BLaER1 (cell line): ENCODE measurements around the gene PLA2G4A.

ENCODE experiments used
- H3K27ac ChIP-seq: shearing (Covaris generic); formaldehyde crosslinking; 2 replicates; pipeline ENCODE4 v1.8.1; 2022
- H3K27me3 ChIP-seq: shearing (Covaris generic); formaldehyde crosslinking; 2 replicates; pipeline ENCODE4 v1.8.1; 2022
- H3K36me3 ChIP-seq: shearing (Covaris generic); formaldehyde crosslinking; 2 replicates; pipeline ENCODE4 v1.8.1; 2022
- H3K4me1 ChIP-seq: shearing (Covaris generic); formaldehyde crosslinking; 2 replicates; pipeline ENCODE4 v1.8.1; 2022
- H3K4me2 ChIP-seq: shearing (Covaris generic); formaldehyde crosslinking; 2 replicates; pipeline ENCODE4 v1.8.1; 2022
- H3K4me3 ChIP-seq: shearing (Covaris generic); formaldehyde crosslinking; 2 replicates; pipeline ENCODE4 v1.8.1; 2022
- H3K9ac ChIP-seq: shearing (Covaris generic); formaldehyde crosslinking; 2 replicates; pipeline ENCODE4 v1.8.1; 2022
- H3K9me3 ChIP-seq: shearing (Covaris generic); formaldehyde crosslinking; 2 replicates; pipeline ENCODE4 v1.8.1; 2022
- H4K20me1 ChIP-seq: shearing (Covaris generic); formaldehyde crosslinking; 2 replicates; pipeline ENCODE4 v1.8.1; 2022
- Cebpa-rat ChIP-seq: shearing (Covaris generic); IDR thresholded peaks from 2 replicates; pipeline ENCODE4 v1.8.1; 2022

PLA2G4A gene

DNA sequence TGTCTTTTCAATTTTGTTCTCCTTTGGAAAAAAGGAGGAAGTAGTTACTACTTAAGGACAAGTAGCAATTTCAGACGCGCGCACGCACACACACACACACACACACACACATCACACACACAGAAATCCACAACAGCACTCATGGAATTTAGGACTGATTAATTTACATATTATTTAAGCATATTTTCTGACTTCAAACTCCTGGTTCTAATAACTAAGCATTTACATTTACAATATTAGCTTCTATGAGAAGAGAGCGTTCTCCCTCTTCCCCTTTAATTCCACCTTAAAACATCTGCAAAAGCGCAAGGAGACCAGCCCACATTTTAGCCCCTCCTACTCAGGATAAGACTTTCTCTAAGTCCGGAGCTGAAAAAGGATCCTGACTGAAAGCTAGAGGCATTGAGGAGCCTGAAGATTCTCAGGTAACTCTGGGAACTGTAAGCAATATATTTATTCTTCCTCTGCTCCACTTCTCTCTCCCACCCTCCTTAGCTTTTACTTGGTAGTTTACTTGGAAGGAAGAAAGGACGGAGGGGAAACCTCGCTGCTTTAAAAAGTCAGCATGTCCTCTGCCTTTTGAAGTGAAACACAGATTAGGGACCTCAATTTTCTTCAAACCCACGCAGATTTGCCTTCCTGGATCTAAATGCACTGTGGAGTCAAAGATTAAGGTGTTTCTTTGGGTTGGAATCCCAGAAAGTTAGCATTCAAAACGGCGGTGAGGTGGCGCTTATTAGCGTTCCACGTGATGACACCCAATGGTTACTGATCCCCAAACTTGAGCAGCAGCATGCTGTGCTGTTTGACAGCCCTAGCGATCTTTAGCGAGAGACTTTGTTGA is at the start of gene PLA2G4A:
Gene PLA2G4A (plus strand): TSS at position 339 of the 844 bp plus-strand sequence. CDS start 25,406 bp downstream, outside the sequence.
- peak within 1 kb of the TSS; percentile 56 for H3K4me3 ChIP-seq
- H4K20me1 ChIP-seq: no peaks in the 10 kb centered on the region
- H3K9ac ChIP-seq: no peak within 1 kb of the TSS
- H3K4me2 ChIP-seq: peak within 1 kb of the TSS; percentile 59
- no peaks in the 10 kb centered on the region for H3K36me3 ChIP-seq
- no peak for TF ChIP-seq Cebpa-rat
- no peaks in the 10 kb centered on the region for H3K4me1 ChIP-seq
- no peak within 1 kb of the TSS for H3K27ac ChIP-seq
- no peaks in the 10 kb centered on the region for H3K27me3 ChIP-seq
- H3K9me3 ChIP-seq: no peaks in the 10 kb centered on the region

GRCh38 chr1:186780076-186780475 is 48.7 kb upstream of the PLA2G4A start:
- Histone ChIP-seq H3K4me2 (no peak overlapping the region), H3K27me3 (no peaks in the 10 kb centered on the region), H4K20me1 (no peaks in the 10 kb centered on the region), H3K9ac (no peak overlapping the region), H3K9me3 (no peaks in the 10 kb centered on the region), H3K4me1 (no peaks in the 10 kb centered on the region), H3K27ac (no peak overlapping the region), H3K4me3 (no peak overlapping the region), H3K36me3 (no peaks in the 10 kb centered on the region)
- no peak for TF ChIP-seq Cebpa-rat

DNA sequence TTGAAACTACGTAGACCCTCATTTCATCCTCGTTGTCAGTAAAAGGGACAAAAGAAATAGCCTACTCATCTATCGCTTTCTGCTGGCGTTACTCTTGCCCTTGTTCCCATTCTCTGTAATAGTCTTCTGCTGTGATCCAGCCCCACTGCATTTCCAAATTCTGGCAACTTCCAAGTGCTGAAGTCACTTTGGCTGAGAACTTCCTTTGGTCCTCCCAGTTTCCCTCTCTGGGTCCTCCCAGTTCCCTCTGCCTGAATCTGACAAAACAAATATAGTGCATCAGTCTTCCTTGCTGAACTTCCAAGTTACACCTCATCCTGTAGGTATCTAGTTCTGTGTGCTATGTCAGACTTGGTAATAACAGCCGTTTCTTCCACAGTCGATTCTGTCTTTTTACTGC is 47.0 kb upstream of the PLA2G4A start:
- H3K9me3 ChIP-seq: no peaks in the 10 kb centered on the region
- no peak overlapping the region for H3K9ac ChIP-seq

DNA sequence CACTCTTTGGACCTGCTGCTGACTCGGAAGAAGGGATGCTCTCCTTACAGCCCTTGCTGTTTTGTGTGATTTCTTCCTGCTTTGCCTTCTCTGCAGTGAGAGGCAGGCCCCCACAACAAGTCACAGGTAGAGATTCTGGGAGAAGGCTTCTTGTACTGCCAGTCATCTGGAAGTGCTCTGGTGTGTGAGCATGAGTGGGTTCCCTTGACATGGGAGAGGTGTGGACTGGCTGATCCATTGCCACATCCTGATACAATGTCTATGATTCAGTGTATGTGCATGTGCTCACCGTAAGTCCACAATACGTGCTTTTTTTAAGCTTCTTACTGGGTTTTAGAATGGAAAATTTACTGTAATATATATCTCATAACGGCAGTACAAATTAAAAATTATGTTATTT is 46.0 kb upstream of the PLA2G4A start:
- no peaks in the 10 kb centered on the region for H3K27me3 ChIP-seq
- no peaks in the 10 kb centered on the region for H3K4me1 ChIP-seq
- H3K36me3 ChIP-seq: no peaks in the 10 kb centered on the region
- H3K9me3 ChIP-seq: no peaks in the 10 kb centered on the region
- H3K27ac ChIP-seq: no peak overlapping the region
- no peak overlapping the region for H3K4me3 ChIP-seq
- H4K20me1 ChIP-seq: no peaks in the 10 kb centered on the region
- H3K9ac ChIP-seq: no peak overlapping the region
- no peak for TF ChIP-seq Cebpa-rat
- H3K4me2 ChIP-seq: no peak overlapping the region

More for the DNA sequence above, 47.0 kb upstream of the PLA2G4A start:
- Histone ChIP-seq H4K20me1 (no peaks in the 10 kb centered on the region), H3K4me1 (no peaks in the 10 kb centered on the region), H3K27me3 (no peaks in the 10 kb centered on the region), H3K4me2 (no peak overlapping the region), H3K36me3 (no peaks in the 10 kb centered on the region), H3K4me3 (no peak overlapping the region), H3K27ac (no peak overlapping the region)
- no peak for TF ChIP-seq Cebpa-rat

DNA sequence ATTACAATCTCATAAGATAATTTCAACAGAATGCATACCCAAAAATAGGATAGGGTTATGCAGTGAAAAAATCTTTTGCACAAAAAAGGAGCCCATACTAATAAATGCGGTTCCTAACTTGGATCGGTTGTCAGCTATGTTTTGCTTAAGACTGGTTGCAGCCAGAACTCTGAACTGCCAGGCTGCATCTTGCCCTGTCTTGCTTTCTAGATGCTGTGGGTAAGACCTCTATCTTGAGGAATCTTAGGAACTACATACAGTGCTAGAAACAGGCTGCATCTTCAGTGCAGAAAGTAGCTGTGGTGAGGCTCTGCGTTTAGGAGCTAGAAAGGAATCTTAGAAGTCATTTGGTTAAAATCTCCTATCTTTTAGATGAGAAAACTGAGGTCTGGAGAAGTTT is 45.6 kb upstream of the PLA2G4A start:
- Histone ChIP-seq H3K9me3 (no peaks in the 10 kb centered on the region), H4K20me1 (no peaks in the 10 kb centered on the region), H3K9ac (no peak overlapping the region), H3K4me1 (no peaks in the 10 kb centered on the region), H3K27me3 (no peaks in the 10 kb centered on the region), H3K36me3 (no peaks in the 10 kb centered on the region), H3K4me2 (no peak overlapping the region), H3K27ac (no peak overlapping the region), H3K4me3 (no peak overlapping the region)
- TF ChIP-seq Cebpa-rat: no peak

- no peak overlapping the region for H3K27ac ChIP-seq
- no peak overlapping the region for H3K9ac ChIP-seq
- no peak overlapping the region for H3K4me3 ChIP-seq
- H3K4me2 ChIP-seq: no peak overlapping the region
- H3K9me3 ChIP-seq: no peaks in the 10 kb centered on the region
- H3K27me3 ChIP-seq: no peaks in the 10 kb centered on the region
- H3K4me1 ChIP-seq: no peaks in the 10 kb centered on the region
- TF ChIP-seq Cebpa-rat: no peak
- H4K20me1 ChIP-seq: no peaks in the 10 kb centered on the region
- H3K36me3 ChIP-seq: no peaks in the 10 kb centered on the region
These were observed 43.2 kb upstream of the PLA2G4A start for GRCh38 chr1:186785503-186785902.

DNA sequence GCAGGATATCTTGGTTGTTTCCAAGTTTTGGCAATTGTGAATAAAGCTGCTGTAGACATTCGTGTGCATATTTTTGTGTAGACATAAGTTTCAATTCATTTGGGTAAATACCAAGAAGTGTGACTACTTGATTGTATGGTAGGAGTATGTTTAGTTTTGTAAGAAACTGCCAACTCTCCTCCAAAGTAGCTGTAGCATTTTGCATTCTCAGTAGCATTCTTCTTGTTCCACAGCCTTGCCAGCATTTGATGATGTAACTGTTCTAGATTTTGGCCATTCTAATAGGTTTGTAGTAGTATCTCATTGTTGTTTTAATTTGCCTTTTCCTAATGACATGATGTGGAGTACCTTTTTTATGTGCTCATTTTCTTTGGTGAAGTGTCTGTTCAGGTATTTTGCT is 38.6 kb upstream of the PLA2G4A start:
- no peak overlapping the region for H3K4me2 ChIP-seq

DNA sequence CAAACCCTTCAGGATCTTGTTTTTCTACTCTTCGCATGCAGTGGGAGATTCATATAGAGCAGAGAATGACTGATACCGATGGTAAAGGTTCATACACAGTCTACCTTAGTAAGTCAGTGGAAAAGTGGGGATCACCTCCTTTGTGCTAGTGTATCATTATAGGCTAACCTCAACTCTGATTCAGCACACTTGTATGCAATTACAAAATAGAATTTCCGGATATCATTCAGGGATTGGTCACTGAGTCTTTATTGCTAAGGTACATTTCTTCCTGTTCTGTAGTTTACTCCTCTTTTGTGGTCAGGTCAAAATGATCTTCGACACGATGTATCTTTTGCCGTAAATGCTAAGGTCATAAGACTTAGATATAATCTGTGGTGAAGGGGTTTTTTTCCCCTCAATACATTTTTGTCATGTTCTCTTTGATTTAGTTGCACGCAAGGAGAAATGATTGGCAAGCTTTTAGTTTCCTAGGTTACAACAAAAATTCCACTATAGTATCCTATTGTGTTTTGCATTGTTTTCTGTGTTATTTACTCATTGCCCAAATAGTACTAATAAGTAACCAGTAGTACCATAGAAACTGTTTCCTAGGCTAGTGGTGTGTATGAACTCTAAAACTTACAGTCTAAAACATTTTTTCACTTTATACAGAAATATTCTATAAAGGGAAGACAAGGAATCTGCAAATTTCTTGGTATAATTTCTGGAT is 35.7 kb upstream of the PLA2G4A start:
- no peaks in the 10 kb centered on the region for H3K27me3 ChIP-seq
- H3K4me3 ChIP-seq: no peak overlapping the region
- H3K9ac ChIP-seq: no peak overlapping the region
- no peaks in the 10 kb centered on the region for H4K20me1 ChIP-seq
- no peak overlapping the region for H3K27ac ChIP-seq
- no peak for TF ChIP-seq Cebpa-rat
- no peaks in the 10 kb centered on the region for H3K36me3 ChIP-seq
- no peaks in the 10 kb centered on the region for H3K4me1 ChIP-seq
- no peaks in the 10 kb centered on the region for H3K9me3 ChIP-seq
- H3K4me2 ChIP-seq: no peak overlapping the region

More for the DNA sequence above, 38.6 kb upstream of the PLA2G4A start:
- Histone ChIP-seq H3K9me3 (no peaks in the 10 kb centered on the region), H3K27me3 (no peaks in the 10 kb centered on the region), H3K4me3 (no peak overlapping the region), H3K9ac (no peak overlapping the region), H3K36me3 (no peaks in the 10 kb centered on the region), H3K4me1 (no peaks in the 10 kb centered on the region), H3K27ac (no peak overlapping the region), H4K20me1 (no peaks in the 10 kb centered on the region)
- no peak for TF ChIP-seq Cebpa-rat

- H3K4me2 ChIP-seq: no peak overlapping the region
These were observed 35.2 kb upstream of the PLA2G4A start for GRCh38 chr1:186793582-186793927.

More at GRCh38 chr1:186793582-186793927, 35.2 kb upstream of the PLA2G4A start:
- Histone ChIP-seq H3K4me1 (no peaks in the 10 kb centered on the region), H3K4me3 (no peak overlapping the region), H4K20me1 (no peaks in the 10 kb centered on the region), H3K36me3 (no peaks in the 10 kb centered on the region), H3K27me3 (no peaks in the 10 kb centered on the region), H3K27ac (no peak overlapping the region), H3K9me3 (no peaks in the 10 kb centered on the region), H3K9ac (no peak overlapping the region)
- TF ChIP-seq Cebpa-rat: no peak
